T-cell (primary cell): ENCODE measurements around the gene TEAD1. TPM values are rescaled to one million over a fixed set of nuclear protein-coding genes. Genes with fewer than 3 reads are reported as not detected.

Experiments
- ATAC-seq, 4 experiments: fragments of 200-7000 bp in 3 of 4; fragments of 150-1000 bp in 1 of 4; cut with Tn5 transposase; replicated peaks in 1 of 4; 1 replicate in 3 of 4; 2 replicates in 1 of 4; pipeline ENCODE4 v1.10.0; 2021; ENCODE audit warnings: moderate library complexity in 3 of 4, mild to moderate bottlenecking in 2 of 4, moderate number of reproducible peaks in 1 of 4
- CTCF ChIA-PET, 2 donors: fragments of 300-600 bp; sonication (Branson Sonifier 250); formaldehyde crosslinking; loops; one replicate each; lab custom pipeline; 2022; ENCODE audit warnings: antibody characterized with exemption in 2 of 2; lab: Charles Lee
- POLR2A ChIA-PET, 2 donors: fragments of 300-600 bp; sonication (Branson Sonifier 250); formaldehyde crosslinking; loops; one replicate each; lab custom pipeline; 2022; ENCODE audit warnings: antibody characterized with exemption in 2 of 2; lab: Charles Lee
- DNase-seq, 35 experiments: peaks; one replicate each; pipeline versions ENCODE4 v3.0.0 to v3.0.0-alpha.2; 2013 to 2023
- H3K27ac ChIP-seq: one replicate; pipeline ENCODE4 v1.5.1; 2013; ENCODE audit warnings: low read length
- H3K27me3 ChIP-seq, 2 experiments: replicated peaks in 1 of 2; 1 replicate in 1 of 2; 2 replicates in 1 of 2; pipeline versions ENCODE4 v1.6.1 to v1.7.0; 2013; ENCODE audit warnings: low read length in 1 of 2, mixed read lengths in 1 of 2; ENCODE audit not compliant: control insufficient read depth in 2 of 2, insufficient read depth in 2 of 2; ENCODE audit errors: extremely low read depth in 1 of 2
- H3K36me3 ChIP-seq, 2 donors: 1 replicate in 1 of 2; 2 replicates in 1 of 2; pipeline versions ENCODE4 v1.6.1 to v1.7.0; 2013; ENCODE audit warnings: low read length in 1 of 2; ENCODE audit not compliant: control insufficient read depth in 2 of 2, insufficient read depth in 1 of 2; ENCODE audit errors: extremely low read depth in 1 of 2
- H3K4me1 ChIP-seq, 2 experiments: 1 replicate in 1 of 2; 2 replicates in 1 of 2; pipeline versions ENCODE4 v1.6.1 to v1.7.0; 2013; ENCODE audit warnings: low read length in 2 of 2, mixed read lengths in 1 of 2; ENCODE audit not compliant: insufficient read depth in 2 of 2, control insufficient read depth in 1 of 2; ENCODE audit errors: extremely low read depth in 1 of 2
- H3K4me3 ChIP-seq, 2 donors: 1 replicate in 1 of 2; 2 replicates in 1 of 2; pipeline versions ENCODE4 v1.5.1 to v1.7.0; 2013; ENCODE audit warnings: mild to moderate bottlenecking in 2 of 2, low read length in 1 of 2, moderate library complexity in 1 of 2; ENCODE audit not compliant: control insufficient read depth in 1 of 2; ENCODE audit errors: extremely low read depth in 1 of 2
- H3K9me3 ChIP-seq: 2 replicates; pipeline ENCODE4 v1.7.0; 2013
- H3K27ac Mint-ChIP-seq, 2 donors: one replicate each; pipeline ENCODE4 v1.8.0; 2020 to 2021; ENCODE audit warnings: mild to moderate bottlenecking in 2 of 2, mixed read lengths in 2 of 2
- H3K27me3 Mint-ChIP-seq, 2 donors: one replicate each; pipeline ENCODE4 v1.8.0; 2021 to 2022; ENCODE audit warnings: mixed read lengths in 2 of 2
- H3K36me3 Mint-ChIP-seq: one replicate; pipeline ENCODE4 v1.8.0; 2021; ENCODE audit warnings: mixed read lengths
- H3K4me1 Mint-ChIP-seq, 3 donors: one replicate each; pipeline ENCODE4 v1.8.0; 2020 to 2022; ENCODE audit warnings: mixed read lengths in 3 of 3, mild to moderate bottlenecking in 1 of 3
- H3K4me3 Mint-ChIP-seq, 3 donors: one replicate each; pipeline ENCODE4 v1.8.0; 2020 to 2022; ENCODE audit warnings: mild to moderate bottlenecking in 3 of 3, mixed read lengths in 3 of 3, moderate library complexity in 3 of 3
- H3K9me3 Mint-ChIP-seq, 3 donors: one replicate each; pipeline ENCODE4 v1.8.0; 2020 to 2022; ENCODE audit warnings: mixed read lengths in 3 of 3
- WGBS: methylation state at CpG from one replicate; pipeline ENCODE4 v1.1.5; 2013; ENCODE audit warnings: missing lambda C conversion rate; ENCODE audit not compliant: insufficient coverage; 5-methylcytosine and 5-hydroxymethylcytosine counted together
- total RNA-seq, 35 experiments: library from RNA in 6 of 35; stranded (reverse) in 6 of 35; fragments of 120-200 nt in 1 of 35; gene quantifications; one replicate each; pipeline versions ENCODE4 v1.2.1 to v1.2.4 and lab custom pipeline; 2013 to 2026

Gene TEAD1
- total RNA-seq, 5 donors from 2014 or later (not counting 1 experiment from before 2014, with no cell fraction given), result 0.20 to 0.72 (median 0.44) TPM; not detected in 1

GRCh38 chr11:12909879-12910278 lies 235.7 kb downstream of the TEAD1 start:
- H3K27me3 ChIP-seq, result peaks cover 0 to 5% of the 10 kb centered on the region in 2 experiments
- ChIA-PET POLR2A (no interaction called here), CTCF (no interaction called here)
- 14% methylated on average over 1 of the region's 2 CpGs for WGBS
- H3K36me3 ChIP-seq, result no peaks in the 10 kb centered on the region
- Mint-ChIP-seq H3K4me3 (no peak overlapping the region), H3K27ac (no peak overlapping the region), H3K36me3 (no peaks in the 10 kb centered on the region), H3K9me3 (no peaks in the 10 kb centered on the region), H3K27me3 (peaks cover 12 to 24% of the 10 kb centered on the region in 2 donors), H3K4me1 (no peaks in the 10 kb centered on the region)
- DNase-seq (no peak), ATAC-seq (no peak)
- no peaks in the 10 kb centered on the region for H3K9me3 ChIP-seq
- H3K27ac ChIP-seq, result no peak overlapping the region
- H3K4me3 ChIP-seq, result no peak overlapping the region
- no peaks in the 10 kb centered on the region for H3K4me1 ChIP-seq

GRCh38 chr11:12914400-12914912 lies 240.2 kb downstream of the TEAD1 start:
- DNase-seq (peak in 2 of 35 experiments; percentile 5 to 12), ATAC-seq (peak in 1 of 4 experiments; percentile 38)
- H3K4me1 Mint-ChIP-seq, result no peaks in the 10 kb centered on the region
- H3K4me3 Mint-ChIP-seq, result no peak overlapping the region
- H3K27me3 Mint-ChIP-seq, result peaks cover 23 to 33% of the 10 kb centered on the region in 2 donors
- Histone ChIP-seq H3K4me3 (no peak overlapping the region), H3K27me3 (peaks cover 0 to 11% of the 10 kb centered on the region in 2 experiments), H3K4me1 (no peaks in the 10 kb centered on the region), H3K36me3 (no peaks in the 10 kb centered on the region), H3K27ac (no peak overlapping the region), H3K9me3 (no peaks in the 10 kb centered on the region)
- ChIA-PET CTCF (interaction anchor here in 1 of 2 donors (0.7 kb wide), 1 partner anchor 127 kb away, joined by 4 read pairs; no protein-coding TSS in a partner anchor), POLR2A (no interaction called here)
- H3K27ac Mint-ChIP-seq, result no peak overlapping the region
- WGBS, result 59% methylated on average over 10 of the region's 11 CpGs
- H3K9me3 Mint-ChIP-seq, result no peaks in the 10 kb centered on the region
- no peaks in the 10 kb centered on the region for H3K36me3 Mint-ChIP-seq

- CTCF ChIA-PET, result interaction anchor here in 1 of 2 donors (0.7 kb wide), 1 partner anchor 126 kb away, joined by 4 read pairs; no protein-coding TSS in a partner anchor
- WGBS, result 82% methylated on average over 5 of the region's 7 CpGs
- Histone ChIP-seq H3K9me3 (no peaks in the 10 kb centered on the region), H3K4me1 (no peaks in the 10 kb centered on the region), H3K27me3 (peaks cover 0 to 11% of the 10 kb centered on the region in 2 experiments), H3K36me3 (no peaks in the 10 kb centered on the region), H3K4me3 (no peak overlapping the region), H3K27ac (no peak overlapping the region)
- Mint-ChIP-seq H3K27ac (no peak overlapping the region), H3K27me3 (peaks cover 23 to 29% of the 10 kb centered on the region in 2 donors), H3K4me1 (no peaks in the 10 kb centered on the region), H3K9me3 (no peaks in the 10 kb centered on the region), H3K36me3 (no peaks in the 10 kb centered on the region), H3K4me3 (no peak overlapping the region)
- DNase-seq (no peak), ATAC-seq (no peak)
- POLR2A ChIA-PET, result no interaction called here
These were observed 240.9 kb downstream of the TEAD1 start for GRCh38 chr11:12915093-12915492.

- POLR2A ChIA-PET, result no interaction called here
- no peak overlapping the region for H3K27ac Mint-ChIP-seq
- no CpG with 5 or more reads among the region's 1 CpG for WGBS
These were observed 243.6 kb downstream of the TEAD1 start for GRCh38 chr11:12917822-12918221.

GRCh38 chr11:12918667-12919066 lies 244.4 kb downstream of the TEAD1 start:
- no peaks in the 10 kb centered on the region for H3K4me1 ChIP-seq
- Mint-ChIP-seq H3K4me3 (no peak overlapping the region), H3K27me3 (peaks cover 19 to 30% of the 10 kb centered on the region in 2 donors), H3K27ac (no peak overlapping the region), H3K4me1 (no peaks in the 10 kb centered on the region), H3K9me3 (no peaks in the 10 kb centered on the region), H3K36me3 (no peaks in the 10 kb centered on the region)
- CTCF ChIA-PET, result no interaction called here
- no peak overlapping the region for H3K4me3 ChIP-seq
- DNase-seq, result no peak
- no peaks in the 10 kb centered on the region for H3K36me3 ChIP-seq
- H3K27me3 ChIP-seq, result peaks cover 0 to 11% of the 10 kb centered on the region in 2 experiments
- no peak overlapping the region for H3K27ac ChIP-seq
- POLR2A ChIA-PET, result no interaction called here
- H3K9me3 ChIP-seq, result no peaks in the 10 kb centered on the region
- ATAC-seq, result no peak
- WGBS, result no CpG with 5 or more reads among the region's 4 CpGs

More at GRCh38 chr11:12917822-12918221, 243.6 kb downstream of the TEAD1 start:
- Histone ChIP-seq H3K9me3 (no peaks in the 10 kb centered on the region), H3K4me1 (no peaks in the 10 kb centered on the region), H3K27ac (no peak overlapping the region), H3K4me3 (no peak overlapping the region), H3K36me3 (no peaks in the 10 kb centered on the region), H3K27me3 (peaks cover 0 to 11% of the 10 kb centered on the region in 2 experiments)
- ATAC-seq, result no peak
- Mint-ChIP-seq H3K4me3 (no peak overlapping the region), H3K36me3 (no peaks in the 10 kb centered on the region), H3K27me3 (peaks cover 19 to 32% of the 10 kb centered on the region in 2 donors), H3K4me1 (no peaks in the 10 kb centered on the region), H3K9me3 (no peaks in the 10 kb centered on the region)
- no peak for DNase-seq
- CTCF ChIA-PET, result no interaction called here

GRCh38 chr11:12922418-12922817 lies 248.2 kb downstream of the TEAD1 start:
- H3K36me3 ChIP-seq, result no peaks in the 10 kb centered on the region
- no peak overlapping the region for H3K4me3 ChIP-seq
- H3K27me3 ChIP-seq, result peaks cover 0 to 3% of the 10 kb centered on the region in 2 experiments
- POLR2A ChIA-PET, result no interaction called here
- Mint-ChIP-seq H3K36me3 (no peaks in the 10 kb centered on the region), H3K4me3 (no peak overlapping the region), H3K9me3 (no peaks in the 10 kb centered on the region), H3K27me3 (peaks cover 2 to 6% of the 10 kb centered on the region in 2 donors), H3K4me1 (no peaks in the 10 kb centered on the region), H3K27ac (no peak overlapping the region)
- no peaks in the 10 kb centered on the region for H3K4me1 ChIP-seq
- ATAC-seq (no peak), DNase-seq (no peak)
- CTCF ChIA-PET, result no interaction called here
- H3K27ac ChIP-seq, result no peak overlapping the region
- no CpG with 5 or more reads among the region's 7 CpGs for WGBS
- H3K9me3 ChIP-seq, result no peaks in the 10 kb centered on the region
